Fibroblast of villous mesenchyme (primary cell): ENCODE data around the gene EXOC7. TPM values are rescaled to one million over a fixed set of nuclear protein-coding genes. Genes with fewer than 3 reads are reported as not detected.

Experiments
- DNase-seq: peaks from one replicate; pipeline ENCODE4 v3.0.0-alpha.2; 2010; ENCODE audit warnings: low read depth
- H3K4me3 ChIP-seq: 2 replicates; pipeline ENCODE4 v1.5.1; 2011; ENCODE audit warnings: low read depth, mild to moderate bottlenecking, low read length
- CTCF ChIP-seq: IDR thresholded peaks from 2 replicates; pipeline ENCODE4 v1.5.1; 2012; ENCODE audit warnings: low read depth, mild to moderate bottlenecking, low read length; ENCODE audit not compliant: insufficient read depth
- total RNA-seq: library from RNA; depleted of rRNA; stranded (reverse); fragments of >200 nt; gene quantifications from 2 replicates; pipeline ENCODE4 v1.2.3, GENCODE V29; 2012

The EXOC7 gene
- total RNA-seq, 1 donor = 98.4 TPM

- no peak for DNase-seq
- no peak for TF ChIP-seq CTCF
Measured at GRCh38 chr17:76115138-76115754, 11.7 kb upstream of the EXOC7 start.

GRCh38 chr17:76111956-76112355, 8.4 kb upstream of the EXOC7 start:
- no peak for TF ChIP-seq CTCF
- H3K4me3 ChIP-seq = no peak overlapping the region
- DNase-seq = no peak

More at GRCh38 chr17:76115138-76115754, 11.7 kb upstream of the EXOC7 start:
- H3K4me3 ChIP-seq = no peak overlapping the region

- H3K4me3 ChIP-seq = no peak overlapping the region
- peak; percentile 26 for TF ChIP-seq CTCF
- DNase-seq = peak; percentile 23
Measured at GRCh38 chr17:76107509-76107908, 3.9 kb upstream of the EXOC7 start.

GRCh38 chr17:76106703-76107102, 3.1 kb upstream of the EXOC7 start:
- DNase-seq = no peak
- TF ChIP-seq CTCF = no peak
- no peak overlapping the region for H3K4me3 ChIP-seq

- DNase-seq = no peak
- no peak for TF ChIP-seq CTCF
- no peak overlapping the region for H3K4me3 ChIP-seq
Measured at GRCh38 chr17:76104896-76105231, 1.3 kb upstream of the EXOC7 start.

- TF ChIP-seq CTCF = no peak
Measured at GRCh38 chr17:76104140-76104895, 731 bp upstream of the EXOC7 start.

More at GRCh38 chr17:76104140-76104895, 731 bp upstream of the EXOC7 start:
- peak overlapping the region; percentile 94 for H3K4me3 ChIP-seq
- DNase-seq = no peak
